Stimulated activated CD4-positive, alpha-beta T cell treated with anti-CD3 and anti-CD28 coated beads, Interleukin-1b, Interleukin-23, amount 100 ng/mL, for 48 hours (primary cell): ENCODE measurements around the gene STRIP2.

Experiments
- DNase-seq: peaks from one replicate; pipeline ENCODE4 v3.0.0-alpha.2; 2020

Gene STRIP2

DNA sequence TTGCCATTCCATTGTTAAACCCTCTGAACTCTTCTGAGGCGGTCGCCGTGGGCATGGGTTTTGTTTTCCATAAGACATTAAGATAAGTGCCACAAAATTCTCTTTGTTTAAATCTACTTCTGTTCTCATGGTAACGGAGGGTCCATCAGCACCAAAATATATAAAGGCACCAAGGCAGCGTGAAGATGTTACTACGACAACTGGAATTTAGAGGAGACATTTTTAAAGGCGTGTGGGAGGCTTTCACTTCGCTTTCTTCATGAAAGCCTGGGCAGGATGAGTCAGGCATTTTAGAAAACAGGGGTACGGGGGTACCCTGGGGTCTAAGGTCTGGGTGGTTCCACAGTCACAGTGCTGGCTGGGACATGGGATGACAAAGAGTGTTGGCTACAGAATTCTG, 102.1 kb downstream of the STRIP2 start:
- no peak for DNase-seq
